H9 (cell line): ENCODE data around the gene TIMM22. TPM values are rescaled to one million over a fixed set of nuclear protein-coding genes. Genes with fewer than 3 reads are reported as not detected.

Source experiments
- DNase-seq: peaks from one replicate; pipeline ENCODE4 v3.0.0-alpha.2; 2017
- H2AFZ ChIP-seq: one replicate; pipeline ENCODE4 v1.6.1; 2013; ENCODE audit warnings: mild to moderate bottlenecking, low read length, control low read depth, moderate library complexity
- H2AK5ac ChIP-seq: 2 replicates; pipeline ENCODE4 v1.6.1; 2013; ENCODE audit warnings: low read length, control low read depth, mixed read lengths; ENCODE audit not compliant: insufficient read length
- H2BK120ac ChIP-seq: one replicate; pipeline ENCODE4 v1.6.1; 2013; ENCODE audit warnings: low read depth, mild to moderate bottlenecking, low read length, control low read depth, inconsistent platforms; ENCODE audit not compliant: poor library complexity, severe bottlenecking
- H2BK12ac ChIP-seq: 2 replicates; pipeline ENCODE4 v1.6.1; 2013; ENCODE audit warnings: low read length, control low read depth, mixed read lengths, low read depth; ENCODE audit not compliant: insufficient read length
- H2BK15ac ChIP-seq: 2 replicates; pipeline ENCODE4 v1.6.1; 2013; ENCODE audit warnings: low read depth, low read length, control low read depth
- H2BK20ac ChIP-seq: one replicate; pipeline ENCODE4 v1.6.1; 2013; ENCODE audit warnings: low read depth, mild to moderate bottlenecking, low read length, control low read depth, inconsistent platforms; ENCODE audit not compliant: poor library complexity, severe bottlenecking
- H2BK5ac ChIP-seq: 2 replicates; pipeline ENCODE4 v1.6.1; 2013; ENCODE audit warnings: low read length, control low read depth, mixed read lengths; ENCODE audit not compliant: insufficient read length
- H3K14ac ChIP-seq: 2 replicates; pipeline ENCODE4 v1.6.1; 2013; ENCODE audit warnings: low read length, control low read depth; ENCODE audit not compliant: insufficient read depth
- H3K18ac ChIP-seq: 2 replicates; pipeline ENCODE4 v1.6.1; 2013; ENCODE audit warnings: low read depth, mild to moderate bottlenecking, mixed read lengths, low read length, control low read depth; ENCODE audit not compliant: insufficient read length
- H3K23ac ChIP-seq: 2 replicates; pipeline ENCODE4 v1.6.1; 2013; ENCODE audit warnings: low read length, control low read depth, mixed read lengths, low read depth; ENCODE audit not compliant: insufficient read length
- H3K23me2 ChIP-seq: 2 replicates; pipeline ENCODE4 v1.6.1; 2013; ENCODE audit warnings: low read depth, mild to moderate bottlenecking, mixed read lengths, low read length, control low read depth; ENCODE audit not compliant: insufficient read length, poor library complexity, severe bottlenecking
- H3K27ac ChIP-seq: 2 replicates; pipeline ENCODE4 v1.5.1; 2013; ENCODE audit warnings: low read length, control low read depth, mixed read lengths, low read depth; ENCODE audit not compliant: insufficient read length
- H3K27me3 ChIP-seq: 2 replicates; pipeline ENCODE4 v1.6.1; 2013; ENCODE audit warnings: low read length, control low read depth, inconsistent platforms; ENCODE audit not compliant: insufficient read depth
- H3K4ac ChIP-seq: 2 replicates; pipeline ENCODE4 v1.6.1; 2013; ENCODE audit warnings: low read depth, mild to moderate bottlenecking, control low read depth, inconsistent platforms, low read length, moderate library complexity
- H3K4me1 ChIP-seq: 2 replicates; pipeline ENCODE4 v1.6.1; 2013; ENCODE audit warnings: low read length, control low read depth, inconsistent platforms; ENCODE audit not compliant: insufficient read depth
- H3K4me2 ChIP-seq: 2 replicates; pipeline ENCODE4 v1.6.1; 2013; ENCODE audit warnings: low read length, control low read depth, mixed read lengths; ENCODE audit not compliant: insufficient read length, insufficient read depth
- H3K56ac ChIP-seq: 2 replicates; pipeline ENCODE4 v1.6.1; 2013; ENCODE audit warnings: low read depth, mild to moderate bottlenecking, mixed read lengths, low read length, control low read depth; ENCODE audit not compliant: insufficient read length
- H3K79me1 ChIP-seq: 2 replicates; pipeline ENCODE4 v1.6.1; 2013; ENCODE audit warnings: low read depth, mild to moderate bottlenecking, moderate library complexity, low read length, control low read depth, inconsistent platforms; ENCODE audit not compliant: insufficient read depth, poor library complexity, severe bottlenecking
- H3K79me2 ChIP-seq: 2 replicates; pipeline ENCODE4 v1.6.1; 2013; ENCODE audit warnings: low read length, control low read depth, inconsistent platforms; ENCODE audit not compliant: insufficient read depth
- H3K9ac ChIP-seq: 2 replicates; pipeline ENCODE4 v1.6.1; 2013; ENCODE audit warnings: low read length, control low read depth, mixed read lengths; ENCODE audit not compliant: insufficient read length; ENCODE audit errors: extremely low read depth
- H3K9me3 ChIP-seq: one replicate; pipeline ENCODE4 v1.6.1; 2013; ENCODE audit warnings: low read depth, low read length, inconsistent platforms; ENCODE audit not compliant: control insufficient read depth
- H3T11ph ChIP-seq: one replicate; pipeline ENCODE4 v1.6.1; 2013; ENCODE audit warnings: mild to moderate bottlenecking, low read length, control low read depth, inconsistent platforms
- H4K20me1 ChIP-seq: one replicate; pipeline ENCODE4 v1.6.1; 2013; ENCODE audit not compliant: control insufficient read depth, insufficient read length, insufficient read depth
- H4K5ac ChIP-seq: 2 replicates; pipeline ENCODE4 v1.6.1; 2013; ENCODE audit warnings: low read depth, mild to moderate bottlenecking, mixed read lengths, low read length, control low read depth; ENCODE audit not compliant: insufficient read length
- H4K8ac ChIP-seq: replicated peaks from 2 replicates; pipeline ENCODE4 v1.6.1; 2013; ENCODE audit warnings: low read length, control low read depth, mixed read lengths, low read depth; ENCODE audit not compliant: insufficient read length
- H4K91ac ChIP-seq: 2 replicates; pipeline ENCODE4 v1.6.1; 2013; ENCODE audit warnings: low read depth, mild to moderate bottlenecking, moderate library complexity, mixed read lengths, low read length, control low read depth; ENCODE audit not compliant: insufficient read length
- H3K27ac Mint-ChIP-seq, 3 experiments: 2 replicates in 2 of 3; 3 replicates in 1 of 3; pipeline ENCODE4 v1.8.0; 2020 to 2021; ENCODE audit warnings: mixed read lengths in 3 of 3, mild to moderate bottlenecking in 1 of 3, moderate library complexity in 1 of 3
- H3K27me3 Mint-ChIP-seq: 2 replicates; pipeline ENCODE4 v1.8.0; 2021; ENCODE audit warnings: low read depth, mild to moderate bottlenecking, moderate library complexity, mixed read lengths
- H3K36me3 Mint-ChIP-seq, 3 experiments: 2 replicates in 2 of 3; 3 replicates in 1 of 3; pipeline ENCODE4 v1.8.0; 2020 to 2021; ENCODE audit warnings: low read depth in 3 of 3, mixed read lengths in 3 of 3; ENCODE audit not compliant: insufficient read depth in 1 of 3
- H3K4me1 Mint-ChIP-seq, 2 experiments: 2 replicates each; pipeline ENCODE4 v1.8.0; 2020; ENCODE audit warnings: mixed read lengths in 2 of 2
- H3K4me3 Mint-ChIP-seq, 2 experiments: 2 replicates in 1 of 2; 3 replicates in 1 of 2; pipeline ENCODE4 v1.8.0; 2020 to 2021; ENCODE audit warnings: mild to moderate bottlenecking in 2 of 2, mixed read lengths in 2 of 2, moderate library complexity in 1 of 2
- H3K9me3 Mint-ChIP-seq, 2 experiments: 2 replicates in 1 of 2; 3 replicates in 1 of 2; pipeline ENCODE4 v1.8.0; 2020; ENCODE audit warnings: mild to moderate bottlenecking in 2 of 2, mixed read lengths in 2 of 2, moderate library complexity in 1 of 2
- WGBS: extraction: QIAGEN DNeasy Blood & Tissue Kit; methylation state at CpG from one replicate; pipeline ENCODE4 v1.1.7; 2013; ENCODE audit warnings: missing lambda C conversion rate, low lambda C conversion rate, mixed read lengths; ENCODE audit not compliant: insufficient read length; ENCODE audit errors: extremely low coverage; 5-methylcytosine and 5-hydroxymethylcytosine counted together
- total RNA-seq: library from RNA; stranded (reverse); gene quantifications from 2 replicates; pipeline ENCODE4 v1.2.1, GENCODE V29; 2021
- TF ChIP-seq, protein P1 (sequence below): fragments of 200-600 bp; sonication (generic); conservative IDR thresholded peaks from 3 replicates; pipeline ENCODE4 v1.8.0; 2021; ENCODE audit warnings: antibody characterized with exemption, mild to moderate bottlenecking

TIMM22 gene
- total RNA-seq, 1 experiment from 2014 or later = 23.0 TPM

DNA sequence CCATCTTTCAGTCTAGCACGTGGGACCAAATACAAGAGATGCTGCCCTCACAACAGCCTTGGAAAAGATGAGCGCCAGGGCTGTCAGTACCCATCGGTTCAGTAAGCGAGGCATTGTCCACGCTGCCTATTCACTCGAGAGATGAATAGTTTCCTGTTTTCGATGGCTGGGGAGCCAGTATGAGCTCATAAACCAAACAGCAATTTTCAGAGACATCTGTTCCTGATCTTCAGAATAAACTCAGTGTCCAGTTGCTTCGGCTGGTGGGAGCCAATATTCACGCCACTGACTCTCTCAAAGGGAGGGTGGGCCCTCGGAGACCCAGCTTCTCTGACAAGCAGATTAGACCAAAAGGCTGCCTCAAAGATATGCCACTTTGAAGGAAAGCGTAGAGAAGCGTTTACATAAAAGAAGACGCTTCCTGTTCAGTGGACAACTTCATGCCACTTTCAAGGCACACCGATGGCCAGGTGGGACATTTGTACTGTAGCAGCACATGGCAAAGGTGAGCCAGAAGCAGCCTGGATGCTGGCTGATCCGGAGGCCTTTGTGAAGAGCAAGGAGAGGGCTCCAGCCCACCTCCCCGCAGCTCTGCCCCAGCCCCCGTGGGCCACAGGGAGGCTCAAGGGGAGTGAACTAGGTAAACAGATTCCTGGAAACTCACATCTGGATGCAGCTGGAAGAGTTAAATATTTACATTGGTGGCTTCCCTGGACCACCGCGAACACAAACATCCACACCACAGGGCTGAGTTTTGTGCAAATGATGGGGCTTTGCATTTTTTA, 6.0 kb downstream of the TIMM22 start:
- Histone ChIP-seq H2BK5ac (no peak overlapping the region), H3K9ac (no peak overlapping the region), H2BK15ac (no peak overlapping the region), H3K79me1 (no peaks in the 10 kb centered on the region), H3K9me3 (no peaks in the 10 kb centered on the region), H4K91ac (no peak overlapping the region), H3K14ac (no peak overlapping the region), H3K23ac (no peak overlapping the region), H3K79me2 (no peaks in the 10 kb centered on the region), H3K27me3 (no peaks in the 10 kb centered on the region), H2AFZ (no peak overlapping the region), H2BK12ac (no peak overlapping the region), H3K56ac (no peak overlapping the region), H4K8ac (no peak overlapping the region), H3T11ph (no peak overlapping the region), H2AK5ac (no peak overlapping the region), H3K4me1 (no peaks in the 10 kb centered on the region), H2BK120ac (no peak overlapping the region), H3K18ac (no peak overlapping the region), H3K23me2 (no peaks in the 10 kb centered on the region), H2BK20ac (no peak overlapping the region), H3K4ac (no peak overlapping the region), H3K27ac (no peak overlapping the region), H4K20me1 (no peaks in the 10 kb centered on the region), H4K5ac (no peak overlapping the region), H3K4me2 (no peak overlapping the region)
- Mint-ChIP-seq H3K4me1 (peaks cover 13% of the 10 kb centered on the region in 2 experiments), H3K27me3 (no peaks in the 10 kb centered on the region; the same call in 1 of the 2 replicates), H3K9me3 (no peaks in the 10 kb centered on the region), H3K4me3 (no peak overlapping the region), H3K27ac (no peak overlapping the region), H3K36me3 (peaks cover 14 to 53% (median 40%) of the 10 kb centered on the region in 3 experiments; a peak in 6 of 7 replicates)
- TF ChIP-seq, protein P1, sequence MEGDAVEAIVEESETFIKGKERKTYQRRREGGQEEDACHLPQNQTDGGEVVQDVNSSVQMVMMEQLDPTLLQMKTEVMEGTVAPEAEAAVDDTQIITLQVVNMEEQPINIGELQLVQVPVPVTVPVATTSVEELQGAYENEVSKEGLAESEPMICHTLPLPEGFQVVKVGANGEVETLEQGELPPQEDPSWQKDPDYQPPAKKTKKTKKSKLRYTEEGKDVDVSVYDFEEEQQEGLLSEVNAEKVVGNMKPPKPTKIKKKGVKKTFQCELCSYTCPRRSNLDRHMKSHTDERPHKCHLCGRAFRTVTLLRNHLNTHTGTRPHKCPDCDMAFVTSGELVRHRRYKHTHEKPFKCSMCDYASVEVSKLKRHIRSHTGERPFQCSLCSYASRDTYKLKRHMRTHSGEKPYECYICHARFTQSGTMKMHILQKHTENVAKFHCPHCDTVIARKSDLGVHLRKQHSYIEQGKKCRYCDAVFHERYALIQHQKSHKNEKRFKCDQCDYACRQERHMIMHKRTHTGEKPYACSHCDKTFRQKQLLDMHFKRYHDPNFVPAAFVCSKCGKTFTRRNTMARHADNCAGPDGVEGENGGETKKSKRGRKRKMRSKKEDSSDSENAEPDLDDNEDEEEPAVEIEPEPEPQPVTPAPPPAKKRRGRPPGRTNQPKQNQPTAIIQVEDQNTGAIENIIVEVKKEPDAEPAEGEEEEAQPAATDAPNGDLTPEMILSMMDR = no peak
- no CpG with 5 or more reads among the region's 19 CpGs for WGBS
- no peak for DNase-seq
